Mesenchymal stem cell (in vitro differentiated cells and primary cell): Measurements from ENCODE around the gene SKIC8.

Experiments used
- DNase-seq: peaks from one replicate; pipeline ENCODE4 v3.0.0-alpha.2; 2013
- H2AFZ ChIP-seq: one replicate; pipeline ENCODE4 v1.6.1; 2013; ENCODE audit warnings: low read depth, mild to moderate bottlenecking, control low read depth, inconsistent platforms, low read length, moderate library complexity
- H2AK5ac ChIP-seq: 2 replicates; pipeline ENCODE4 v1.6.1; 2013; ENCODE audit warnings: low read length, moderate library complexity, mild to moderate bottlenecking, inconsistent platforms; ENCODE audit not compliant: severe bottlenecking
- H2BK120ac ChIP-seq: one replicate; pipeline ENCODE4 v1.6.1; 2013; ENCODE audit warnings: low read depth, mild to moderate bottlenecking, inconsistent platforms, low read length, moderate library complexity
- H2BK12ac ChIP-seq, 2 experiments: one replicate each; pipeline ENCODE4 v1.6.1; 2013; ENCODE audit warnings: inconsistent platforms in 2 of 2, low read length in 2 of 2, mild to moderate bottlenecking in 2 of 2, moderate library complexity in 2 of 2, control low read depth in 1 of 2
- H2BK15ac ChIP-seq: one replicate; pipeline ENCODE4 v1.6.1; 2013; ENCODE audit warnings: mild to moderate bottlenecking, low read depth, inconsistent platforms; ENCODE audit not compliant: poor library complexity, severe bottlenecking
- H2BK5ac ChIP-seq: 2 replicates; pipeline ENCODE4 v1.6.1; 2013; ENCODE audit warnings: low read depth, mild to moderate bottlenecking, low read length, control low read depth, inconsistent platforms; ENCODE audit not compliant: poor library complexity, severe bottlenecking
- H3K14ac ChIP-seq, 2 experiments: one replicate each; pipeline ENCODE4 v1.6.1; 2013; ENCODE audit warnings: inconsistent platforms in 2 of 2, low read length in 2 of 2, control low read depth in 1 of 2, mild to moderate bottlenecking in 1 of 2, moderate library complexity in 1 of 2
- H3K18ac ChIP-seq, 2 experiments: one replicate each; pipeline ENCODE4 v1.6.1; 2013; ENCODE audit warnings: inconsistent platforms in 2 of 2, low read length in 2 of 2, control low read depth in 1 of 2, low read depth in 1 of 2, mild to moderate bottlenecking in 1 of 2
- H3K23ac ChIP-seq, 2 experiments: one replicate each; pipeline ENCODE4 v1.6.1; 2013; ENCODE audit warnings: inconsistent platforms in 2 of 2, low read length in 2 of 2, mild to moderate bottlenecking in 2 of 2, moderate library complexity in 2 of 2, control low read depth in 1 of 2
- H3K27ac ChIP-seq: 2 replicates; pipeline ENCODE4 v1.5.1; 2013; ENCODE audit warnings: mild to moderate bottlenecking, moderate library complexity, low read length, control low read depth, inconsistent platforms; ENCODE audit not compliant: poor library complexity, severe bottlenecking
- H3K27me3 ChIP-seq, 2 experiments: 2 replicates each; pipeline versions ENCODE4 v1.6.1 to v1.7.0; 2013; ENCODE audit warnings: low read length in 2 of 2, mild to moderate bottlenecking in 2 of 2, moderate library complexity in 2 of 2, control low read depth in 1 of 2, inconsistent platforms in 1 of 2; ENCODE audit not compliant: control insufficient read depth in 1 of 2, insufficient read depth in 1 of 2
- H3K36me3 ChIP-seq, 2 experiments: 2 replicates each; pipeline versions ENCODE4 v1.6.1 to v1.7.0; 2013; ENCODE audit warnings: low read length in 2 of 2, control low read depth in 1 of 2, inconsistent platforms in 1 of 2, low read depth in 1 of 2, mild to moderate bottlenecking in 1 of 2; ENCODE audit not compliant: insufficient read depth in 2 of 2, control insufficient read depth in 1 of 2
- H3K4ac ChIP-seq, 2 experiments: one replicate each; pipeline ENCODE4 v1.6.1; 2013; ENCODE audit warnings: inconsistent platforms in 2 of 2, low read length in 2 of 2, mild to moderate bottlenecking in 2 of 2, moderate library complexity in 2 of 2, control low read depth in 1 of 2, low read depth in 1 of 2
- H3K4me1 ChIP-seq: 2 replicates; pipeline ENCODE4 v1.6.1; 2013; ENCODE audit warnings: low read depth, low read length, control low read depth; ENCODE audit not compliant: control insufficient read depth, insufficient read depth
- H3K4me2 ChIP-seq: 2 replicates; pipeline ENCODE4 v1.6.1; 2013; ENCODE audit warnings: low read length, mild to moderate bottlenecking, inconsistent platforms; ENCODE audit not compliant: poor library complexity, severe bottlenecking
- H3K4me3 ChIP-seq, 2 experiments: 2 replicates each; pipeline versions ENCODE4 v1.5.1 to v1.7.0; 2013; ENCODE audit warnings: low read length in 2 of 2, mild to moderate bottlenecking in 2 of 2, control low read depth in 1 of 2, low read depth in 1 of 2; ENCODE audit not compliant: insufficient read depth in 1 of 2
- H3K79me1 ChIP-seq: replicated peaks from 2 replicates; pipeline ENCODE4 v1.6.1; 2013; ENCODE audit warnings: mild to moderate bottlenecking, control low read depth, low read length, inconsistent platforms; ENCODE audit not compliant: poor library complexity, severe bottlenecking
- H3K9ac ChIP-seq: 2 replicates; pipeline ENCODE4 v1.7.0; 2013; ENCODE audit warnings: mild to moderate bottlenecking, low read length, moderate library complexity
- H3K9me3 ChIP-seq: 2 replicates; pipeline ENCODE4 v1.7.0; 2013; ENCODE audit warnings: mild to moderate bottlenecking, low read length; ENCODE audit not compliant: control insufficient read depth
- H4K8ac ChIP-seq: one replicate; pipeline ENCODE4 v1.6.1; 2013; ENCODE audit warnings: inconsistent platforms, mild to moderate bottlenecking, low read length, moderate library complexity
- H4K91ac ChIP-seq: one replicate; pipeline ENCODE4 v1.6.1; 2013; ENCODE audit warnings: mild to moderate bottlenecking, low read length, inconsistent platforms
- WGBS: methylation state at CpG from one replicate; pipeline ENCODE4 v1.1.7; 2013; ENCODE audit warnings: mixed read lengths; 5-methylcytosine and 5-hydroxymethylcytosine counted together

SKIC8 gene

GRCh38 chr15:78317145-78317836, 17.9 kb upstream of the SKIC8 start:
- Histone ChIP-seq H3K27me3 (peaks cover 0 to 26% of the 10 kb centered on the region in 2 experiments), H3K4ac (no peak overlapping the region), H2BK120ac (no peak overlapping the region), H2BK12ac (no peak overlapping the region), H3K4me3 (no peak overlapping the region), H3K4me1 (peaks cover 12% of the 10 kb centered on the region), H3K79me1 (no peaks in the 10 kb centered on the region), H3K27ac (no peak overlapping the region), H2AK5ac (no peak overlapping the region), H2BK5ac (no peak overlapping the region), H2AFZ (no peak overlapping the region), H3K9ac (no peak overlapping the region), H3K36me3 (no peaks in the 10 kb centered on the region), H3K14ac (no peak overlapping the region), H4K91ac (no peak overlapping the region), H3K18ac (no peak overlapping the region), H4K8ac (no peak overlapping the region), H3K4me2 (no peak overlapping the region), H3K23ac (no peak overlapping the region), H2BK15ac (no peak overlapping the region), H3K9me3 (no peaks in the 10 kb centered on the region)
- WGBS: 93% methylated on average over 8 of the region's 8 CpGs
- peak; percentile 9 for DNase-seq

- H2AK5ac ChIP-seq: no peak overlapping the region
Observed at GRCh38 chr15:78316283-78317083, 17.1 kb upstream of the SKIC8 start.

GRCh38 chr15:78315686-78316282, 16.4 kb upstream of the SKIC8 start:
- H2BK15ac ChIP-seq: no peak overlapping the region
- WGBS: 74% methylated on average over 7 of the region's 7 CpGs
- peaks cover 0 to 39% of the 10 kb centered on the region in 2 experiments for H3K27me3 ChIP-seq
- DNase-seq: no peak
- no peak overlapping the region for H2BK5ac ChIP-seq
- H2BK12ac ChIP-seq: no peak overlapping the region
- H3K18ac ChIP-seq: no peak overlapping the region
- no peak overlapping the region for H3K23ac ChIP-seq
- no peak overlapping the region for H2BK120ac ChIP-seq
- H3K9me3 ChIP-seq: no peaks in the 10 kb centered on the region
- no peak overlapping the region for H2AFZ ChIP-seq
- no peak overlapping the region for H3K4me2 ChIP-seq
- no peak overlapping the region for H4K91ac ChIP-seq
- no peak overlapping the region for H3K14ac ChIP-seq
- no peak overlapping the region for H3K9ac ChIP-seq
- no peak overlapping the region for H3K4me3 ChIP-seq
- no peak overlapping the region for H2AK5ac ChIP-seq
- peaks cover 3% of the 10 kb centered on the region for H3K4me1 ChIP-seq
- H3K79me1 ChIP-seq: no peaks in the 10 kb centered on the region
- H3K27ac ChIP-seq: no peak overlapping the region
- no peaks in the 10 kb centered on the region for H3K36me3 ChIP-seq
- no peak overlapping the region for H4K8ac ChIP-seq
- H3K4ac ChIP-seq: no peak overlapping the region

More at GRCh38 chr15:78316283-78317083, 17.1 kb upstream of the SKIC8 start:
- Histone ChIP-seq H3K14ac (no peak overlapping the region), H3K4me2 (no peak overlapping the region), H3K36me3 (no peaks in the 10 kb centered on the region), H4K8ac (no peak overlapping the region), H3K9ac (no peak overlapping the region), H3K9me3 (no peaks in the 10 kb centered on the region), H3K4ac (no peak overlapping the region), H3K18ac (no peak overlapping the region), H3K4me3 (no peak overlapping the region), H4K91ac (no peak overlapping the region), H2BK120ac (no peak overlapping the region), H2BK5ac (no peak overlapping the region), H3K23ac (no peak overlapping the region), H3K79me1 (no peaks in the 10 kb centered on the region), H3K27me3 (peaks cover 0 to 32% of the 10 kb centered on the region in 2 experiments), H2BK12ac (no peak overlapping the region), H2AFZ (no peak overlapping the region), H3K27ac (no peak overlapping the region), H2BK15ac (no peak overlapping the region), H3K4me1 (peaks cover 6% of the 10 kb centered on the region)
- DNase-seq: no peak
- WGBS: 74% methylated on average over 15 of the region's 17 CpGs

- H3K27me3 ChIP-seq: peaks cover 0 to 35% of the 10 kb centered on the region in 2 experiments
- no peak overlapping the region for H4K91ac ChIP-seq
- no peak overlapping the region for H3K23ac ChIP-seq
- no peaks in the 10 kb centered on the region for H3K79me1 ChIP-seq
- H3K9ac ChIP-seq: no peak overlapping the region
- no peak overlapping the region for H3K27ac ChIP-seq
- H2AFZ ChIP-seq: no peak overlapping the region
- no peak overlapping the region for H3K4me3 ChIP-seq
- H2AK5ac ChIP-seq: no peak overlapping the region
- peak overlapping the region; percentile 33 for H2BK15ac ChIP-seq
- H3K9me3 ChIP-seq: no peaks in the 10 kb centered on the region
- peaks cover 3% of the 10 kb centered on the region for H3K4me1 ChIP-seq
- no peak overlapping the region for H3K18ac ChIP-seq
- no peak overlapping the region for H2BK5ac ChIP-seq
- H3K4ac ChIP-seq: no peak overlapping the region
- H2BK12ac ChIP-seq: no peak overlapping the region
- H3K36me3 ChIP-seq: no peaks in the 10 kb centered on the region
- no peak overlapping the region for H3K4me2 ChIP-seq
- DNase-seq: no peak
- 87% methylated on average over 7 of the region's 7 CpGs for WGBS
- no peak overlapping the region for H3K14ac ChIP-seq
- no peak overlapping the region for H4K8ac ChIP-seq
- H2BK120ac ChIP-seq: no peak overlapping the region
Observed at GRCh38 chr15:78314181-78314581, 14.8 kb upstream of the SKIC8 start.
